Pancreas (tissue), 10 donors: ENCODE results near the gene PGAP3. TPM values are rescaled to one million over a fixed set of nuclear protein-coding genes. Genes with fewer than 3 reads are reported as not detected.
"Not testable (repeated sequence)": the region's sequence is repeated elsewhere in the genome, so short reads cannot be mapped to it uniquely, and the experiment has no call there.

ENCODE experiments used
- ATAC-seq, 4 donors: fragments of 200-7000 bp; cut with Tn5 transposase; one replicate each; pipeline versions ENCODE4 v1.8.0 to v1.9.1; 2020; ENCODE audit warnings: mild to moderate bottlenecking in 4 of 4, moderate library complexity in 4 of 4
- DNase-seq, 6 donors: peaks; one replicate each; pipeline ENCODE4 v3.0.0-alpha.2; 2020
- FAIRE-seq: peaks from 2 replicates; lab custom pipeline; 2012; peaks lifted over from hg19 to GRCh38; lab: Jason Lieb, UNC
- H3K27ac ChIP-seq, 4 donors: fragments of 200-600 bp; sonication (generic); 1 replicate in 3 of 4; 2 replicates in 1 of 4; pipeline versions ENCODE4 v1.5.0 to v1.8.0; 2020
- H3K27me3 ChIP-seq, 4 donors: fragments of 200-600 bp; one replicate each; pipeline ENCODE4 v1.8.0; 2021
- H3K36me3 ChIP-seq, 3 donors: fragments of 200-600 bp; sonication (generic) in 1 of 3; one replicate each; pipeline versions ENCODE4 v1.5.0 to v1.8.0; 2020 to 2021
- H3K4me1 ChIP-seq, 3 donors: fragments of 200-600 bp; one replicate each; pipeline ENCODE4 v1.8.0; 2021
- H3K4me3 ChIP-seq, 4 donors: fragments of 200-600 bp; sonication (generic) in 2 of 4; one replicate each; pipeline versions ENCODE4 v1.5.0 to v1.8.0; 2020 to 2021
- H3K9me3 ChIP-seq, 4 donors: fragments of 200-600 bp; one replicate each; pipeline ENCODE4 v1.8.0; 2021
- WGBS, 2 donors: extraction: QIAGEN DNeasy Blood & Tissue Kit; methylation state at CpG; one replicate each; pipeline ENCODE4 v1.1.7; 2013; 5-methylcytosine and 5-hydroxymethylcytosine counted together
- intact Hi-C, 3 donors: fragments of 100-400 bp; cut with DNase I; formaldehyde crosslinking; loops; one replicate each; pipeline versions ENCODE4 v1.11.1 to v1.14.2; 2022
- polyA plus RNA-seq, 2 donors: library from polyadenylated mRNA; stranded (reverse); fragments of 200-250 nt; gene quantifications; one replicate each; pipeline ENCODE4 v1.2.3, GENCODE V29; 2013
- total RNA-seq, 6 donors: library from RNA; stranded (reverse); fragmentation: NEBNext Ultra II Directional in 4 of 6; extraction: Animal tissue kit (Norgen Biotek cat#: 25700) in 4 of 6; gene quantifications; one replicate each; pipeline versions ENCODE4 v1.2.1 to v1.2.4, GENCODE V29; 2021 to 2023
- TF ChIP-seq, protein P1 (sequence below), 4 donors: fragments of 200-600 bp; sonication (generic) in 3 of 4; IDR thresholded peaks; one replicate each; pipeline versions ENCODE4 v1.5.0 to v1.8.0; 2021; ENCODE audit warnings: antibody characterized with exemption in 4 of 4
- donor health status: healthy with polysubstance abuse.
- donor health status: DM: no; HTN: no; CAD: no; lungs with moderate emphysema.
- donor health status: DM: no; HTN: no; CAD: no.
- donor health status: control.
- donor health status: control.
- donor health status: Bipolar disorder and iron deficiency.
- donor health status: DM: yes; HTN: yes; CAD: no.
- donor health status: DM: no; HTN: no; CAD: no.
- donor health status: DM: no; HTN: no; CAD: no.
- donor health status: DM: yes; HTN: yes; CAD: no.

PGAP3 gene
- total and polyA plus RNA-seq, 8 donors = 19.4 to 46.3 (median 26.9) TPM

- H3K27me3 ChIP-seq = no peaks in the 10 kb centered on the region
- H3K36me3 ChIP-seq = peaks cover 0 to 49% (median 12%) of the 10 kb centered on the region in 3 donors
- TF ChIP-seq, protein P1, sequence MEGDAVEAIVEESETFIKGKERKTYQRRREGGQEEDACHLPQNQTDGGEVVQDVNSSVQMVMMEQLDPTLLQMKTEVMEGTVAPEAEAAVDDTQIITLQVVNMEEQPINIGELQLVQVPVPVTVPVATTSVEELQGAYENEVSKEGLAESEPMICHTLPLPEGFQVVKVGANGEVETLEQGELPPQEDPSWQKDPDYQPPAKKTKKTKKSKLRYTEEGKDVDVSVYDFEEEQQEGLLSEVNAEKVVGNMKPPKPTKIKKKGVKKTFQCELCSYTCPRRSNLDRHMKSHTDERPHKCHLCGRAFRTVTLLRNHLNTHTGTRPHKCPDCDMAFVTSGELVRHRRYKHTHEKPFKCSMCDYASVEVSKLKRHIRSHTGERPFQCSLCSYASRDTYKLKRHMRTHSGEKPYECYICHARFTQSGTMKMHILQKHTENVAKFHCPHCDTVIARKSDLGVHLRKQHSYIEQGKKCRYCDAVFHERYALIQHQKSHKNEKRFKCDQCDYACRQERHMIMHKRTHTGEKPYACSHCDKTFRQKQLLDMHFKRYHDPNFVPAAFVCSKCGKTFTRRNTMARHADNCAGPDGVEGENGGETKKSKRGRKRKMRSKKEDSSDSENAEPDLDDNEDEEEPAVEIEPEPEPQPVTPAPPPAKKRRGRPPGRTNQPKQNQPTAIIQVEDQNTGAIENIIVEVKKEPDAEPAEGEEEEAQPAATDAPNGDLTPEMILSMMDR (IDR thresholded peaks at IDR 0.05) = no peak
- no peaks in the 10 kb centered on the region for H3K4me1 ChIP-seq
- no peaks in the 10 kb centered on the region for H3K9me3 ChIP-seq
- no peak overlapping the region for H3K27ac ChIP-seq
- no peak overlapping the region for H3K4me3 ChIP-seq
- DNase-seq (peak in 2 of 6 donors; percentile 22 to 61), ATAC-seq (peak in 1 of 4 donors; percentile 16), FAIRE-seq (no peak)
- WGBS, 2 donors = 93 to 94% methylated on average over 17 to 18 of the region's 18 CpGs
- intact Hi-C loops = no loop called here
Observed at GRCh38 chr17:39715375-39716072, 27.7 kb upstream of the PGAP3 start.

DNA sequence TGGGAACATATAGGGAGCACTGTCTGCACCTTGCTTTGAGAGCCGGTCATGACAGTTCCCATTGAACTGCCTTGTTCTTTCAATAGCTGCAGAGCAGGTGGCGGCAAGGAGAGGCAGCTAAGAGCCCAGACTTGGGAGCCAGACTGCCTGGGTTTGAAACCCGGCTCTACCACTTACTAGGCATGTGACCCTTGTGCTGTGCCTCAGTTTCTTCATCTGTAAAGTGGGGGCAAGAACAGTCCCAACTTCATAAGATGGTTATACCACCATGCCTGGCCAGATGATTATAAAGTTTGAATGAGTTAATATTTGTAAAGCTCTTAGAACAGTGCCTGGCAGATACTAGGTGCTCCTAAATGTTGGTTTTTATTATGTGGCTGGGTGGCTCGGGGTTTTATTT is 26.4 kb upstream of the PGAP3 start:
- Histone ChIP-seq H3K27ac (no peak overlapping the region), H3K9me3 (no peaks in the 10 kb centered on the region), H3K4me3 (no peak overlapping the region), H3K36me3 (peaks cover 0 to 59% (median 12%) of the 10 kb centered on the region in 3 donors), H3K27me3 (no peaks in the 10 kb centered on the region), H3K4me1 (no peaks in the 10 kb centered on the region)
- no peak for FAIRE-seq
- no peak for ATAC-seq
- TF ChIP-seq, protein P1 (IDR thresholded peaks at IDR 0.05) = no peak
- WGBS, 2 donors = 93 to 94% methylated on average over 4 of the region's 4 CpGs
- DNase-seq = peak in 1 of 6 donors; percentile 3
- intact Hi-C loops = no loop called here

DNA sequence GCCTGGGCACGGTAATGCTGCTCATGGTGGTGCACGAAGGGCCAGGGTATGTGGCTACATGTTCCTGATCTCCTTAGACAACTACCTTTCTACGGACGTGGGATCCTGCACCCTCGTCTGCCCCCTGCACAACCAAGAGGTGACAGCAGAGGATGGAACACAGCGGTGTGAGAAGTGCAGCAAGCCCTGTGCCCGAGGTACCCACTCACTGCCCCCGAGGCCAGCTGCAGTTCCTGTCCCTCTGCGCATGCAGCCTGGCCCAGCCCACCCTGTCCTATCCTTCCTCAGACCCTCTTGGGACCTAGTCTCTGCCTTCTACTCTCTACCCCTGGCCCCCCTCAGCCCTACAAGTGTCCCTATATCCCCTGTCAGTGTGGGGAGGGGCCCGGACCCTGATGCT is 24.0 kb upstream of the PGAP3 start:
- TF ChIP-seq, protein P1 (IDR thresholded peaks at IDR 0.05) = no peak
- Histone ChIP-seq H3K4me3 (no peak overlapping the region), H3K36me3 (peaks cover 3 to 64% (median 12%) of the 10 kb centered on the region in 3 donors), H3K27me3 (no peaks in the 10 kb centered on the region), H3K9me3 (no peaks in the 10 kb centered on the region), H3K4me1 (peaks cover 6 to 11% (median 9%) of the 10 kb centered on the region in 3 donors), H3K27ac (no peak overlapping the region)
- 86 to 90% methylated on average over 10 of the region's 10 CpGs for WGBS, 2 donors
- no peak for DNase-seq
- intact Hi-C loops = no loop called here
- FAIRE-seq = no peak
- no peak for ATAC-seq

DNA sequence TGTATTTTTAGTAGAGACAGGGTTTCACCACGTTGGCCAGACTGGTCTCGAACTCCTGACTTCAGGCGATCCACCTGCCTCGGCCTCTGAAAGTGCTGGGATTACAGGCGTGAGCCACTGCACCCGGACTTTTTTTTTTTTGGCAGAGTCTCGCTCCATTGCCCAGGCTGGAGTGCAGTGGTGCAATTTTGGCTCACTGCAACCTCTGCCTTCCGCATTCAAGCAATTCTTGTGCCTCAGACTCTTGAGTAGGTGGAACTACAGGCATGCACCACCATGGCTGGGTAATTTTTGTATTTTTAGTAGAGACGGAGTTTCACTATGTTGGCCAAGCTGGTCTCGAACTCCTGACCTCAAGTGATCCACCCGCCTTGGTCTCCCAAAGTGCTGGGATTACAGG is 23.2 kb upstream of the PGAP3 start:
- Histone ChIP-seq H3K4me1 (peaks cover 13 to 18% (median 15%) of the 10 kb centered on the region in 3 donors), H3K36me3 (peaks cover 3 to 61% (median 12%) of the 10 kb centered on the region in 3 donors)
- 91 to 95% methylated on average over 11 of the region's 11 CpGs for WGBS, 2 donors
- H3K27ac ChIP-seq, DNase-seq, H3K27me3 ChIP-seq, ATAC-seq, intact Hi-C loops, H3K9me3 ChIP-seq, H3K4me3 ChIP-seq, FAIRE-seq: not testable (repeated sequence)

- 88 to 91% methylated on average over 17 to 20 of the region's 20 CpGs for WGBS, 2 donors
- TF ChIP-seq, protein P1 (IDR thresholded peaks at IDR 0.05) = no peak
- Histone ChIP-seq H3K27ac (no peak overlapping the region), H3K4me1 (peaks cover 17 to 21% (median 19%) of the 10 kb centered on the region in 3 donors), H3K27me3 (no peaks in the 10 kb centered on the region), H3K36me3 (peaks cover 3 to 53% (median 4%) of the 10 kb centered on the region in 3 donors), H3K9me3 (no peaks in the 10 kb centered on the region), H3K4me3 (no peak overlapping the region)
- DNase-seq = no peak
- intact Hi-C loops = no loop called here
- no peak for ATAC-seq
- no peak for FAIRE-seq
Observed at GRCh38 chr17:39709998-39710964, 22.4 kb upstream of the PGAP3 start.
